GM23248 (cell line): ENCODE results near the gene GALNT18. TPM values are rescaled to one million over a fixed set of nuclear protein-coding genes. Genes with fewer than 3 reads are reported as not detected.

ENCODE experiments used
- DNase-seq: peaks from one replicate; pipeline ENCODE4 v3.0.0-alpha.2; 2015
- H2AFZ ChIP-seq: fragments of 200-600 bp; sonication (generic); 2 replicates; pipeline ENCODE4 v1.6.1; 2016; ENCODE audit warnings: antibody characterized with exemption
- H3F3A ChIP-seq: fragments of 200-600 bp; sonication (generic); 2 replicates; pipeline ENCODE4 v1.6.1; 2016; ENCODE audit warnings: mild to moderate bottlenecking, antibody characterized with exemption, mixed run types; ENCODE audit not compliant: insufficient read depth
- H3K27ac ChIP-seq: fragments of 200-600 bp; sonication (generic); 2 replicates; pipeline ENCODE4 v1.5.1; 2016; ENCODE audit warnings: mild to moderate bottlenecking
- H3K27me3 ChIP-seq: fragments of 200-600 bp; sonication (generic); replicated peaks from 2 replicates; pipeline ENCODE4 v1.6.1; 2016; ENCODE audit warnings: mild to moderate bottlenecking; ENCODE audit not compliant: insufficient read depth
- H3K36me3 ChIP-seq: fragments of 200-600 bp; sonication (generic); 2 replicates; pipeline ENCODE4 v1.6.1; 2016; ENCODE audit warnings: low read depth, mild to moderate bottlenecking
- H3K4me1 ChIP-seq: fragments of 200-600 bp; sonication (generic); 2 replicates; pipeline ENCODE4 v1.6.1; 2016; ENCODE audit warnings: mild to moderate bottlenecking; ENCODE audit not compliant: insufficient read depth
- H3K4me2 ChIP-seq: fragments of 200-600 bp; sonication (generic); one replicate; pipeline ENCODE4 v1.6.1; 2016; ENCODE audit warnings: mild to moderate bottlenecking; ENCODE audit not compliant: unreplicated experiment
- H3K4me3 ChIP-seq: fragments of 200-600 bp; sonication (generic); 2 replicates; pipeline ENCODE4 v1.5.1; 2016; ENCODE audit warnings: mild to moderate bottlenecking
- H3K79me2 ChIP-seq: fragments of 200-600 bp; sonication (generic); 2 replicates; pipeline ENCODE4 v1.6.1; 2016; ENCODE audit warnings: mild to moderate bottlenecking; ENCODE audit not compliant: insufficient read depth
- H3K9ac ChIP-seq: fragments of 200-600 bp; sonication (generic); 2 replicates; pipeline ENCODE4 v1.6.1; 2016; ENCODE audit warnings: mild to moderate bottlenecking
- H3K9me2 ChIP-seq: fragments of 200-600 bp; sonication (generic); 2 replicates; pipeline ENCODE4 v1.6.1; 2016; ENCODE audit warnings: mixed run types, mild to moderate bottlenecking, moderate library complexity; ENCODE audit not compliant: insufficient read depth
- H3K9me3 ChIP-seq: fragments of 200-600 bp; sonication (generic); one replicate; pipeline ENCODE4 v1.6.1; 2017; ENCODE audit warnings: low read depth
- H4K20me1 ChIP-seq: fragments of 200-600 bp; sonication (generic); 2 replicates; pipeline ENCODE4 v1.6.0; 2016; ENCODE audit not compliant: insufficient read depth
- EZH2 ChIP-seq: fragments of 200-600 bp; sonication (generic); IDR thresholded peaks from 2 replicates; pipeline ENCODE4 v1.6.1; 2018; ENCODE audit warnings: antibody characterized with exemption, mild to moderate bottlenecking; ENCODE audit not compliant: insufficient read depth, poor library complexity, severe bottlenecking
- EZH2phosphoT487 ChIP-seq: fragments of 200-600 bp; sonication (generic); IDR thresholded peaks from 2 replicates; pipeline ENCODE4 v1.6.1; 2018; ENCODE audit warnings: antibody characterized with exemption, moderate library complexity, mild to moderate bottlenecking, low read depth; ENCODE audit not compliant: insufficient read depth
- WGBS, 2 experiments: methylation state at CpG; one replicate each; pipeline ENCODE4 v1.1.6; 2015 to 2017; ENCODE audit warnings: low lambda C conversion rate in 2 of 2, low coverage in 1 of 2; ENCODE audit errors: missing lambda C conversion rate in 2 of 2; 5-methylcytosine and 5-hydroxymethylcytosine counted together
- in situ Hi-C: fragments of 300-500 bp; cut with MboI; formaldehyde crosslinking; loops from 2 replicates; pipeline ENCODE4 v1.15.0; 2020
- polyA plus RNA-seq: library from polyadenylated mRNA; unstranded; fragments of >200 nt; fragmentation: Nextera tagmentation; extraction: Ambion mirVana; gene quantifications from 2 replicates; pipeline ENCODE4 v1.2.1, GENCODE V29; 2016
- total RNA-seq: library from RNA; depleted of rRNA; stranded (reverse); fragments of >200 nt; shearing (Covaris generic); gene quantifications from 2 replicates; pipeline ENCODE4 v1.2.3, GENCODE V29; 2014

GALNT18 gene
- total and polyA plus RNA-seq, 2 experiments from 2014 or later = 4.1 to 5.6 TPM

DNA sequence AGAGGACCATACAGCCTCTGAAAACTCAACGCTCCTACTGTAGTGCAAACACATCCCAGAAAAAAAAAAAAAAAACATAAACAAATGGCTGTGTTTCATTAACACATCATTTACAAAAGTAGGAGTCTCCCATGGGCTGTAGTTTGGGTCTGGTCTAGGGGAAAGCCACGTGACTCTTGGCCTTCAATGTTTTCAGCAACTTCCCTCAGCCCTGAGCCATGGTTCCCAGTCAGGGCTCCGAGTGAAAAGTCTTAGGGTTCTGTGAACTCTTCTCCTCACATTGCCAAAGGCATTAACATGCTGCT, 327.3 kb downstream of the GALNT18 start:
- Histone ChIP-seq H3K9ac (no peak overlapping the region), H2AFZ (no peak overlapping the region), H3K4me3 (no peak overlapping the region), H3K4me1 (no peaks in the 10 kb centered on the region), H3K27ac (no peak overlapping the region), H4K20me1 (no peaks in the 10 kb centered on the region), H3K4me2 (no peak overlapping the region), H3K27me3 (no peaks in the 10 kb centered on the region), H3F3A (no peaks in the 10 kb centered on the region), H3K79me2 (no peaks in the 10 kb centered on the region), H3K36me3 (no peaks in the 10 kb centered on the region), H3K9me3 (no peaks in the 10 kb centered on the region), H3K9me2 (no peaks in the 10 kb centered on the region)
- WGBS, 2 experiments = 54 to 65% methylated on average over 3 of the region's 3 CpGs
- no peak for DNase-seq
- in situ Hi-C loops = no loop called here
- TF ChIP-seq EZH2 = no peak
- TF ChIP-seq EZH2phosphoT487 = no peak

DNA sequence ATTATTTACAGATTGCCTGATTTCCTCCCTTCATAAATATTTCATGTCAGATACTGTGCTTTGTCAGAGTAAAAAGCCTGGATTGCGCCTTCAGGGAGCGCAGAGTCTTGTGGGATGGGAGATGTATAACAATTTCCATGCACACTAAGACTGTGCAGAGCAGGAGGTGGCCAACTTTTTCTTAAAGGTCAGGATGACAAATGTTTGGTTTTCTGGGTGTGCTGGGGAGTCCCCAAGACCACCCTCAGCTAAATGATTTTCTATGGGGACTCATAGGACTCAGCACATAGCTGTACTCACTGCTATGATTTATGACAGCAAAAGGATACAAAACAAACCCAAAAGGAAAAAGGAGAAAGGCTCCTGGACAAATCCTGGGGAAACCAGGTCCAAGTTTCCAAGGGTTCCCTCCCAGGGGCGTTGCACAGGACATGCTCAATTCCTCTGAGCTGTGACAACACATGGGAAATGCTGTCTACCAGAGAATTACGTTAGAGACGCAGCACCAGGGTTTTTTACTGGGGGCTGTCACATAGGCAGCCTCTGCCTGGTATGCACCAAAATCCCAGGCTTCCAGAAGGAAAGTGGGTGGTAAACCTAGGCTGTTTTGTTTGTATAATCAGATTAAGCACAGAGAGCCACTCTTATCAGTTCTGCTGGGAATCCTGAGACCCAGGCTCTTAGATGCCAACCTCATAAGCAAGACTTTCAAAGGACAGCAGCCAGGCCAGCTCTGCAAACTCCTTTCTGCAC, 327.8 kb downstream of the GALNT18 start:
- Histone ChIP-seq H3K27ac (no peak overlapping the region), H3K9me2 (no peaks in the 10 kb centered on the region), H3K4me3 (no peak overlapping the region), H3K4me2 (no peak overlapping the region), H4K20me1 (no peaks in the 10 kb centered on the region), H3K79me2 (no peaks in the 10 kb centered on the region), H3K27me3 (no peaks in the 10 kb centered on the region), H3K9me3 (no peaks in the 10 kb centered on the region), H3K4me1 (no peaks in the 10 kb centered on the region), H3F3A (no peaks in the 10 kb centered on the region), H3K9ac (no peak overlapping the region), H2AFZ (no peak overlapping the region), H3K36me3 (no peaks in the 10 kb centered on the region)
- WGBS, 2 experiments = 42 to 47% methylated on average over 5 of the region's 5 CpGs
- in situ Hi-C loops = no loop called here
- no peak for TF ChIP-seq EZH2
- no peak for TF ChIP-seq EZH2phosphoT487
- no peak for DNase-seq

DNA sequence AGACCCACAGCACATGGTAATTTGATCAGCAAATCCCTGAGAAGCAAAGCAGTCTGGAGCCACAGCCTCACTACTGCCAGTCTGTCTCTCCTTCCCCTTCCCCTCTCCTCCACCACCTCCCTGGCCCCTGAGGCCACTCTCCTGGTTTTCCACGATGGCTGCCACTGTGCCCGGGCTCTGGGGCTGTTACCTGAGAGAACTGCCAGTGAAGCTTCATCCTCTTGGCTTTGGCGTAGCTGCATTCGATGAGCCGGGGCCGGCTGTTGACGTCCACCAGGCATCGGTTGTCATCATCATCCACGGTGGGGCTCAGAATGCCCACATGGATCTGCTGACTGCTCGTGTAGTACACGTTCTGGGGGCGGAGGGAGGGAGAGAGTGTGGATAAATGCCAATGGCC, 329.0 kb downstream of the GALNT18 start:
- H2AFZ ChIP-seq = no peak overlapping the region
- H3F3A ChIP-seq = no peaks in the 10 kb centered on the region
- H4K20me1 ChIP-seq = no peaks in the 10 kb centered on the region
- H3K36me3 ChIP-seq = no peaks in the 10 kb centered on the region
- no peaks in the 10 kb centered on the region for H3K27me3 ChIP-seq
- no peak overlapping the region for H3K4me3 ChIP-seq
- 66 to 67% methylated on average over 12 of the region's 12 CpGs for WGBS, 2 experiments
- no peaks in the 10 kb centered on the region for H3K4me1 ChIP-seq
- H3K4me2 ChIP-seq = no peak overlapping the region
- H3K9me2 ChIP-seq = no peaks in the 10 kb centered on the region
- TF ChIP-seq EZH2phosphoT487 (no peak), EZH2 (no peak)
- H3K79me2 ChIP-seq = no peaks in the 10 kb centered on the region
- in situ Hi-C loops = no loop called here
- no peak overlapping the region for H3K9ac ChIP-seq
- no peak overlapping the region for H3K27ac ChIP-seq
- H3K9me3 ChIP-seq = no peaks in the 10 kb centered on the region
- DNase-seq = no peak

DNA sequence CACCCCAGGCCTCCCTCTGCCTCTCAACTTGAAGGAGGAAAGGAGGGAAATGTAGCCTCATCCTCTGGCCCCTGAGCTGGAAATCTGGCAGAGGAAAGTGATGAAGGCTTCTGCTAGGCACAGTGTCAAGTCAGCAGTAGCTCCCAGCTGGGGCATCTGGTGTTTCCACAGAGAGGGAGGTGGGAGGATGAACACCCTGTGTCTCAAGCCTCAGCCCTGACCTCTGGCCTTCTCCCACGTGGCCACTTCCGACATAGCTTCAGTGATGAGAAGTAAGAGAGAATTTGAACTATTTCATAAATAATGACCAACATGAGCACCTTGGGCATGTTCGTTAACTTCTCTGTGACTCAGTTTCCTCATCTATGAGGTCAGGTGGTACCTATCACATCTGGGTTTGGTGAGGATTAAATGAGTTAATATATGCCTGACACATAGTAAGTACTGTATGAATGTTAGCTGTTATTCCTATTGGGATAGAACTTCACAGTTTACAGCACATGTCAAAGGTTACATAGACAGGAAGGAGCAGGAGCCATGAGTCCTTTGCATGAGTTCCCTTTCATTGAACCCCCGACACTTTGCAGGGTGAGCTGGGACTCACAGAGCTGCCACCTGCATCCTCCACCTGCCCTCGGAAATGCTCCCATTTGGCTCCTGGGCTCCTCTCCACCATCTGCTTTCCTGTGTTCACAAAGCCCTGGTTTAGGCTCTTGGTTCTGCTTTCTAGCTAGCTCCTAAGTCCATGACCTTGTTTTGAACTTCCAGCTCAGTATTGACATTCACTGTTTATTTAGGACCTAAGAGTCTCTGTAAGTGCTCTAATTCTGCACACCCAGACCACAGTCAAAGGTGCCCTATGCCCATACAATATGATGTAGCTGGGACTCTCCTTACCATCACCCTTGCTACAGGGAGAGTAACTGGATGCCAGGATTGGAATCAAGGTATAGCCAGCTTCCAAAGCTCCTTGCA, 330.5 kb downstream of the GALNT18 start:
- no peaks in the 10 kb centered on the region for H3F3A ChIP-seq
- peaks cover 11% of the 10 kb centered on the region for H3K27me3 ChIP-seq
- H3K79me2 ChIP-seq = no peaks in the 10 kb centered on the region
- no peak overlapping the region for H3K4me3 ChIP-seq
- no peaks in the 10 kb centered on the region for H3K36me3 ChIP-seq
- H3K4me1 ChIP-seq = no peaks in the 10 kb centered on the region
- no peaks in the 10 kb centered on the region for H4K20me1 ChIP-seq
- no peaks in the 10 kb centered on the region for H3K9me3 ChIP-seq
- H3K9me2 ChIP-seq = no peaks in the 10 kb centered on the region
- TF ChIP-seq EZH2phosphoT487 = no peak
- no peak for TF ChIP-seq EZH2
- 42 to 50% methylated on average over 5 of the region's 5 CpGs for WGBS, 2 experiments
- H2AFZ ChIP-seq = no peak overlapping the region
- no peak overlapping the region for H3K4me2 ChIP-seq
- H3K27ac ChIP-seq = no peak overlapping the region
- H3K9ac ChIP-seq = no peak overlapping the region
- in situ Hi-C loops = no loop called here
- peak; percentile 7 for DNase-seq
